SK-N-SH (cell line): ENCODE measurements around the gene SLC29A1. TPM values are rescaled to one million over a fixed set of nuclear protein-coding genes. Genes with fewer than 3 reads are reported as not detected.

ENCODE experiments used
- CTCF ChIA-PET: fragments of 300-600, 350-600 bp; formaldehyde crosslinking; extraction: SDS; loops from one replicate; lab custom pipeline; 2021; lab: Yijun Ruan, JAX
- POLR2A ChIA-PET: fragments of 350-600 bp; sonication (Branson Sonifier 250); formaldehyde crosslinking; extraction: SDS; loops from one replicate; lab custom pipeline; 2020; ENCODE audit warnings: antibody characterized with exemption, inconsistent platforms; lab: Yijun Ruan, JAX
- DNase-seq: peaks from one replicate; pipeline ENCODE4 v3.0.0; 2012
- H2AFZ ChIP-seq: fragments of 200-600 bp; sonication (generic); 2 replicates; pipeline ENCODE4 v1.8.1; 2016; ENCODE audit warnings: antibody characterized with exemption, mild to moderate bottlenecking, low read depth
- H3F3A ChIP-seq: fragments of 200-600 bp; sonication (generic); replicated peaks from 2 replicates; pipeline ENCODE3; 2016; ENCODE audit warnings: antibody characterized with exemption, mild to moderate bottlenecking; ENCODE audit not compliant: insufficient read depth
- H3K27ac ChIP-seq, 2 experiments: fragments of 200-500 bp in 1 of 2; fragments of 200-600 bp in 1 of 2; sonication (Bioruptor generic) in 1 of 2; sonication (generic), shearing (Covaris generic) in 1 of 2; 2 replicates each; pipeline versions ENCODE4 v1.5.1 to v1.6.1; 2014 to 2016; ENCODE audit warnings: low read depth in 2 of 2, inconsistent platforms in 1 of 2, low read length in 1 of 2, mild to moderate bottlenecking in 1 of 2, mixed read lengths in 1 of 2
- H3K27me3 ChIP-seq: fragments of 200-600 bp; sonication (generic), shearing (Covaris generic); 2 replicates; pipeline ENCODE4 v1.6.1; 2016; ENCODE audit warnings: mixed run types; ENCODE audit not compliant: insufficient read depth
- H3K36me3 ChIP-seq, 2 experiments: fragments of 200-500 bp in 1 of 2; fragments of 200-600 bp in 1 of 2; sonication (Bioruptor generic) in 1 of 2; sonication (generic) in 1 of 2; replicated peaks in 1 of 2; 2 replicates each; pipeline versions ENCODE3 to v1.5.1; 2014 to 2016; ENCODE audit warnings: low read length in 1 of 2, mild to moderate bottlenecking in 1 of 2; ENCODE audit not compliant: insufficient read depth in 2 of 2, control insufficient read depth in 1 of 2
- H3K4me1 ChIP-seq, 2 experiments: fragments of 200-500 bp in 1 of 2; fragments of 200-600 bp in 1 of 2; sonication (Bioruptor generic) in 1 of 2; sonication (generic), shearing (Covaris generic) in 1 of 2; 2 replicates each; pipeline versions ENCODE4 v1.5.1 to v1.6.1; 2014 to 2016; ENCODE audit warnings: low read depth in 1 of 2, low read length in 1 of 2, mixed run types in 1 of 2; ENCODE audit not compliant: insufficient read depth in 2 of 2, control insufficient read depth in 1 of 2
- H3K4me2 ChIP-seq: fragments of 200-600 bp; sonication (generic), shearing (Covaris generic); 2 replicates; pipeline ENCODE4 v1.6.1; 2017; ENCODE audit warnings: mixed run types
- H3K4me3 ChIP-seq, 2 experiments: fragments of 200-500 bp in 1 of 2; fragments of 200-600 bp in 1 of 2; sonication (Bioruptor generic) in 1 of 2; sonication (generic), shearing (Covaris generic) in 1 of 2; 2 replicates each; pipeline versions ENCODE4 v1.5.1 to v1.8.1; 2014 to 2016; ENCODE audit warnings: low read depth in 2 of 2, inconsistent platforms in 1 of 2, low read length in 1 of 2, mild to moderate bottlenecking in 1 of 2, mixed read lengths in 1 of 2, moderate library complexity in 1 of 2
- H3K79me2 ChIP-seq: fragments of 200-600 bp; sonication (generic); 2 replicates; pipeline ENCODE4 v1.8.1; 2017; ENCODE audit warnings: mild to moderate bottlenecking; ENCODE audit not compliant: insufficient read depth
- H3K9ac ChIP-seq: fragments of 200-600 bp; sonication (generic); 2 replicates; pipeline ENCODE4 v1.6.1; 2017; ENCODE audit warnings: mixed run types
- H3K9me2 ChIP-seq: fragments of 200-600 bp; sonication (generic); 2 replicates; pipeline ENCODE4 v1.6.1; 2017; ENCODE audit warnings: mixed run types
- H3K9me3 ChIP-seq: fragments of 200-600 bp; sonication (generic); 2 replicates; pipeline ENCODE4 v1.6.1; 2017; ENCODE audit warnings: mixed run types, mild to moderate bottlenecking, moderate library complexity
- H4K20me1 ChIP-seq: fragments of 200-600 bp; sonication (generic); 2 replicates; pipeline ENCODE4 v1.6.1; 2017; ENCODE audit warnings: mild to moderate bottlenecking, mixed run types; ENCODE audit not compliant: insufficient read depth
- MXI1 ChIP-seq: IDR thresholded peaks from 2 replicates; pipeline ENCODE4 v1.6.1; 2012; ENCODE audit warnings: mild to moderate bottlenecking, low read depth, low read length, improper control_type of control experiment
- RCOR1 ChIP-seq: fragments of 150-350 bp; IDR thresholded peaks from 2 replicates; pipeline ENCODE4 v1.6.1; 2017; ENCODE audit warnings: antibody characterized with exemption, low read length
- TAF1 ChIP-seq: IDR thresholded peaks from 2 replicates; pipeline ENCODE4 v1.6.1; 2012; ENCODE audit warnings: low read depth, mild to moderate bottlenecking, low read length, moderate library complexity, borderline replicate concordance
- WGBS: methylation state at CpG from one replicate; pipeline ENCODE4 v1.1.6; 2017; ENCODE audit warnings: low lambda C conversion rate; 5-methylcytosine and 5-hydroxymethylcytosine counted together
- polyA plus RNA-seq, 3 experiments: library from polyadenylated mRNA; depleted of rRNA; stranded (reverse); fragments of >200 nt; gene quantifications; 2 replicates each; pipeline ENCODE4 v1.2.3, GENCODE V29; 2012
- TF ChIP-seq, protein P1 (sequence below): IDR thresholded peaks from 2 replicates; pipeline ENCODE4 v1.4.0; 2012; ENCODE audit warnings: low read depth

The SLC29A1 gene
- polyA plus RNA-seq, 1 of the 3 experiments (the other 2 are of a cell fraction): 44.5 TPM

DNA sequence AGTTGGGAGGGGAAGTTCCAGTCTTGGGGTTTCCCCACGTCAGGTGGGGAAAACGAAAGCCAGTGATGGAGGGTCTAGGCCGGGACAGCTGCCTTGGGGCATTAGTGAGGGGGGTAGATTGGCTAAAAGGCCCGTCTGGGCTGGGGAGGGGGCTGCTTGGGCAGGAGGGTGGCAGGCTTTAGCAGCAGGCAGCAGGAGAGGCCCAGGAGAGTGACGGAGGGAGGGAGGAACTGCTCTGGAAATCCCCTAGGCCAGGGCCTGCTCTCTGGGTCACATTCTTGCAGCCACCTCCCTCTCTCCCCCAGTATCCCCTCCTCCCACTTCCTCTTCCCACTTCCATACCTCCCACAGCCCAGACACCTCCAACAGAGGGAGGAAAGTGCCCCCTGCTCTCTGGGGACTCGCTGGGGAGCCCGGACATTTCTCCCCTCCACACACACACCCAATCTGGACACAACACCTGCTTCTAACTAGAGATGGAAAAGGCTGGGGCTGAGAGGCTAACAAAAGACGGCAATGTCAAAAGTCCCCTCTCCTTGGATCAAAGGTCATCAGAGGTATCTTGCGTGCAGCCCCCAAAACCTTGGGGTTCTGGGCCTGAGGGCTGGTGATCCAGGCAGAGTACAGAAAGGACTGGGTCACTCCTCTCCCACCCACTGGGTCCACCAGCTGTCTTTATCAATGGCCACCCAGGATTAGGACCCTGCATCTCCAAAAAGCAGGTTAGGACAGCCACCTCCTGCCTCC is 40.1 kb downstream of the SLC29A1 start:
- Histone ChIP-seq H2AFZ (no peak overlapping the region), H3K36me3 (peaks cover 0 to 10% of the 10 kb centered on the region in 2 experiments), H3K27me3 (peaks cover 4% of the 10 kb centered on the region; the same call in 1 of the 2 replicates), H3K9me2 (no peaks in the 10 kb centered on the region), H4K20me1 (no peaks in the 10 kb centered on the region), H3K4me3 (peak overlapping the region; percentile 74 to 89; a peak in 3 of 4 replicates), H3K9ac (peak overlapping the region; percentile 80; the same call in 1 of the 2 replicates), H3F3A (peaks cover 7% of the 10 kb centered on the region), H3K4me2 (peak overlapping the region; percentile 94), H3K4me1 (peaks cover 16 to 30% of the 10 kb centered on the region in 2 experiments; a peak in 2 of 4 replicates), H3K79me2 (peaks cover 21% of the 10 kb centered on the region; the same call in 1 of the 2 replicates), H3K9me3 (no peaks in the 10 kb centered on the region), H3K27ac (no peak overlapping the region)
- POLR2A ChIA-PET: no interaction called here
- WGBS: 54% methylated on average over 9 of the region's 9 CpGs
- no peak for DNase-seq
- CTCF ChIA-PET: interaction anchor here (0.8 to 9.1 kb wide), 9 partner anchors 8 to 167 kb away, joined by 3 to 220 read pairs (median 7); partner anchors contain the start of genes AARS2 and SLC35B2
- TF ChIP-seq, protein P1, sequence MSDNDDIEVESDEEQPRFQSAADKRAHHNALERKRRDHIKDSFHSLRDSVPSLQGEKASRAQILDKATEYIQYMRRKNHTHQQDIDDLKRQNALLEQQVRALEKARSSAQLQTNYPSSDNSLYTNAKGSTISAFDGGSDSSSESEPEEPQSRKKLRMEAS: no peak
- TF ChIP-seq RCOR1: no peak

DNA sequence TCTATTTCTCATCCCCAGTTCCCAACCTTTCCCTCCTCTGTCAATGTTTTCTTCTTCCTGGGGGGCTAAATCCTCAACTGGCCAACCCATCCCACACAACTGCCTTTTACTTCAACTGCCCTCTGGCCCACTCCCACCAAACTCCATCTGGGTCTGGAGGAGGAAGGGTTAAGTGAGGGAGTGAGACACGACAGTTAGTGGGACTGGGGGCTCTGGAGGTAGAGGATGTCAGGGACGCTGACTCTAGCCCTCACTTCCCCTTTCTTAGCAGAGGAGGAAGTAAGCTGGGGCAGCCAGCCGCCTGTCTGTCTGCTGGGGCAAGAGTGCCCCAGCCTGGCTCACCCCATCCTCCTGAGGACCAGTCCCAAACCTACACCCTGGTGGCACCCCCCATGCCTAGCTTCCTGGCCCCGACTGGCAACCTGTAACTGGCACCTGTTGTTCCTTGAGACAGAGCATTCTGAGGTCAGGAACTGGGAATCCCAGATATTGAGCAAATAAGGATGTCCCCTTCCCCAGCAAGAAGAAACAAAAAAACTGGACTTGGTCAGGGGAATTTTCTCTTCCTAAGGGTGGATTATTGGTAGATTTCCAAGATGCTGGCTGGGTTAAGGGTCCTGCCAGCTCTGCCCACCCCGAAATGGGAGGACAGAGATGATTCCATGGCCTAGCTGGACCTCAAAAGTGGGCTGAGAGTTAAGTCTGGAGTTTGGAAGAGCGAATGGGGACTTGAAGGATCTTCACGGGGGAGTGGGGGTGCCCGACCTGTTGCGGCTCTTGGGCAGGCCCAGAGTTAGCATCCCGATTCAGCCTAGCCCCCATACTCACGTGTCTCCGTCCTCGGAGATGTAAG is 41.0 kb downstream of the SLC29A1 start:
- Histone ChIP-seq H3K4me2 (peak overlapping the region; percentile 94), H3K9me2 (no peaks in the 10 kb centered on the region), H3F3A (peaks cover 5% of the 10 kb centered on the region), H3K27ac (peak overlapping the region in 1 of 2 experiments; percentile 56; a peak in 2 of 4 replicates), H3K36me3 (peaks cover 0 to 10% of the 10 kb centered on the region in 2 experiments), H3K4me1 (peaks cover 16 to 31% of the 10 kb centered on the region in 2 experiments; a peak in 2 of 4 replicates), H2AFZ (peak overlapping the region; percentile 72; the same call in 1 of the 2 replicates), H3K79me2 (peaks cover 21% of the 10 kb centered on the region; the same call in 1 of the 2 replicates), H3K4me3 (peak overlapping the region; percentile 74 to 89), H3K9ac (peak overlapping the region; percentile 80), H3K27me3 (peaks cover 13% of the 10 kb centered on the region), H4K20me1 (no peaks in the 10 kb centered on the region), H3K9me3 (no peaks in the 10 kb centered on the region)
- ChIA-PET CTCF (interaction anchor here (0.7 to 9.1 kb wide), 15 partner anchors 9 to 168 kb away, joined by 3 to 220 read pairs (median 5); partner anchors contain the start of genes AARS2, SLC35B2 and SPATS1), POLR2A (interaction anchor here (0.7 to 1.2 kb wide), 2 partner anchors 9 to 18 kb away, joined by 3 to 4 read pairs; partner anchors contain the start of gene HSP90AB1)
- peak; percentile 27 for DNase-seq
- WGBS: 8% methylated on average over 9 of the region's 13 CpGs
- TF ChIP-seq TAF1 (no peak), MXI1 (peak; percentile 81; the same call in 1 of the 2 replicates)
